GM12874 (cell line): ENCODE measurements around the gene TRMO.

Source experiments
- TF ChIP-seq, protein P1 (sequence below): IDR thresholded peaks from 2 replicates; pipeline ENCODE4 v1.5.1; 2011; ENCODE audit warnings: low read depth, mild to moderate bottlenecking, control low read depth, low read length, moderate library complexity; ENCODE audit not compliant: insufficient read depth

TRMO gene

DNA sequence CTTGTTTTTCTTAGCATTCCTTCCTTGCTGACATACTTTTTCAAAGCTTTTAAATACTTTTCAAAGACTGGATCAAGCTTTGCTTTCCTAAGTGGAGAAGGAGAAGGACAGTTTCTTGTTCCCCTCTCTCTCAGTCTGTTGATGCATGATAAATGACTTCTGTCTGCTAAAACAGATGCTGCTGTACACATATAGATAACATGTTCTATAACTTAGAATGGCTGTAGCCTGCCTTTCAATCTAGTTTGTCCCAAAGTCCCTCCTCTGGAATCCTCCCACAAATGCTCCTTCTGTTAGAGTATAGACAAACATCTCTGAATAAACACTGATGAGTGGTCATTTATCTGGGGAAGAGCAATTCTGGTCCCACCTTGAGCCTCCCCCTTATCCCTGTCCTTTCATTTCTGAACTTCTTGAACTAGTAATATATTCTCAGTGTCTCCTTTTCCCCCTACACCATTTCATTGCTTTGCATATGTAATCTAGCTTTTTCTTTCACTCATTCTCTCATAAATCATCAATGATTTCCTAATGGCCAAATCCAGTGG is 21.1 kb upstream of the TRMO start:
- TF ChIP-seq, protein P1, sequence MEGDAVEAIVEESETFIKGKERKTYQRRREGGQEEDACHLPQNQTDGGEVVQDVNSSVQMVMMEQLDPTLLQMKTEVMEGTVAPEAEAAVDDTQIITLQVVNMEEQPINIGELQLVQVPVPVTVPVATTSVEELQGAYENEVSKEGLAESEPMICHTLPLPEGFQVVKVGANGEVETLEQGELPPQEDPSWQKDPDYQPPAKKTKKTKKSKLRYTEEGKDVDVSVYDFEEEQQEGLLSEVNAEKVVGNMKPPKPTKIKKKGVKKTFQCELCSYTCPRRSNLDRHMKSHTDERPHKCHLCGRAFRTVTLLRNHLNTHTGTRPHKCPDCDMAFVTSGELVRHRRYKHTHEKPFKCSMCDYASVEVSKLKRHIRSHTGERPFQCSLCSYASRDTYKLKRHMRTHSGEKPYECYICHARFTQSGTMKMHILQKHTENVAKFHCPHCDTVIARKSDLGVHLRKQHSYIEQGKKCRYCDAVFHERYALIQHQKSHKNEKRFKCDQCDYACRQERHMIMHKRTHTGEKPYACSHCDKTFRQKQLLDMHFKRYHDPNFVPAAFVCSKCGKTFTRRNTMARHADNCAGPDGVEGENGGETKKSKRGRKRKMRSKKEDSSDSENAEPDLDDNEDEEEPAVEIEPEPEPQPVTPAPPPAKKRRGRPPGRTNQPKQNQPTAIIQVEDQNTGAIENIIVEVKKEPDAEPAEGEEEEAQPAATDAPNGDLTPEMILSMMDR: no peak

DNA sequence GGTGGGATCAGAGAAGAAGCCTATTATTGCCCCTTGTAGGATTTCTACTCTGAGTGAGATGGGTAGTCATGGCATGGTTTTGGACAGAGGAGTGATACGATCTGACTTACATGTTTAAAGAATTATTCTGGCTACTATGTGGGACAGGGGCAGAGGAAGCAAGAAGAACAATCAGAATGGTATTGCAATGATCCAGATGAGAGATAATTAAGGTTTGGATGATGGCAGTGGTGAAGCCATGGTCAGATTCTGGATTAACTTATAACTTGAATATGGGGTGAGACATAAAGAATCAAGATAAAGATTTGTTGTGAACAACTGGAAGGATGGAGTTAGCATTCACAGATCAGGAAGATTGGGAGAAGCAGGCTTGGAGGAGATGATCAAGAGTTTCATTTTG is 19.0 kb upstream of the TRMO start:
- TF ChIP-seq, protein P1: no peak

DNA sequence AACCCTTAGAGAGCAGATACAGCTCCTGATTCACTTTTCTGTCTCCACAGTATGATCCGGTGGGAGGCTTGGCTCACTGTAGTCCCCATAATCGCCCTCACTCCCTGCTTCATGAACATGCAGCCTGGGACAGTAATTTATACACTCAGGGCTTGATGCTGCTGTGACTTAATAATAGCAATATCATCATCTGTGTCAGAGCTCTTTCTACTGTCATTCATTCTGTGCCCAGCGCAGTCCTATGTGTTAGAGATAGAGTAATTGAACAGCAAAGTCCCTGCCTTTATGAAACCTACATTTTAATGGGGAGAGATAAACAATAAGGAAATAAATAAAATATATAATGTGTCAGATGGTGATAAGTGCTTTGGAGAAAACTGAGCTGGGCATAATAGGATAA is 18.4 kb upstream of the TRMO start:
- TF ChIP-seq, protein P1: no peak

DNA sequence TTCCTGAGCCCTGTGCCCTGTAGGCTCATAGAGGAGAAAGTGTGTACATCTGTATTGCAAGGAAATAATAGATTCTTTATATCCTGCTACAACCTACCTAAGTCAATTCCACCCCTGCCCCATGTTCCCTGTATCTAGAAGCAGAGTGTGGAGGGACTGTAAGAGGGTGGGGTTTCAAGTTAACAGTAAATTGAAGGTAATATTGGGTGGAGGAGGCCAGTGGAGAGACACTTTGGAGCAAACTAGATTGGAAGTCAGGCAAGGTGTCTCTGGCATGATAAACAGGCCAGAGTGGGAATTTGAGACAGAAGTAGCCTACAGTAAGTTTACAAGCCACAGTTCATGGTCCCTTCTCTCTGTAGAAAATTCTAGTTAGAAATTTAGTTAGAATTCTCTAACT is 17.9 kb upstream of the TRMO start:
- TF ChIP-seq, protein P1: no peak

DNA sequence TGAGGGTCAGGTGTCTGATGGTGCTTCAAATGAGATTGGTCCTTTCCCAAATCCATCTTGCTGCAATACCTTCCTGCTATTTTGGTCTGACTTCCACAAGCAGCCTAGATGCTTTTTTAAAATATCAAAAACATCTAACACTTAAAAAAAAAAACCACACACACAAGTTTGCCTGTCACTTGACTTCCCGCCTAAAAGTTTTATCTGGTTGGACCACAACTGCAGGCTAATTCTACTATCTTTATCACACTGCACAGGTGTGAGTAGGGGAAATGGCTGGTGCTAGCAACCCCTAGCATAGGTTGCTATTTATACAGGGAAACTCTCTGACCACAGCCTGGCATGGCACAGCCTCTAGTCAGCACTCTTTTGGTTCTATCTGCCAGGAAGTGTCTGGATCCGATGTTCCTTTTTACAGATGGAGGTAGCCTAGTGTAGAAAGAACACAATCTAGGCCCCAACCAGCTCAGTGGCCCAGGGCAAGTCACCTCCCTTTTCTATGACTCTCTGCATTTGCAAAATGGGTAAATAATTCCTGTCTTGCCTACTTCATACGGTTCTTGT is 15.9 kb upstream of the TRMO start, which contains the start of gene HEMGN:
TSS of gene HEMGN (minus strand) at position 92 of the 564 bp plus-strand sequence. CDS start at position 56, 36 bp downstream.
- TF ChIP-seq, protein P1: no peak

DNA sequence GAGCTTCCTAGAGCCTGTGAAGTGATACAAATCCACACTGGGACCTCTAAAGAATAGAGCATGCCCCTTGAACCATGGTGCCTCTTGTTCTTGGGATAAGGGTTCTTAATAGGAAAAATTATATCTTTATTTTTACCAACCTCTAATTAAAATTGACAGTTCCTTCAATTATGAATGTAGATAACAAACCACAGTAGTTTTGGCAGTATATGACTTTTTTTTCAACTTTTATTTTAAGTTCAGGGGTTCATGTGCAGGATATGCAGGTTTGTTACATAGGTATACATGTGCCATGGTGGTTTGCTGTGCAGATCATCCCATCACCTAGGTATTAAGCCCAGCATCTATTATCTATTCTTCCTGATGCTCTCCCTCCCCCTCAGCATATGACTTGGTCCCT is 14.7 kb upstream of the TRMO start:
- TF ChIP-seq, protein P1: no peak

DNA sequence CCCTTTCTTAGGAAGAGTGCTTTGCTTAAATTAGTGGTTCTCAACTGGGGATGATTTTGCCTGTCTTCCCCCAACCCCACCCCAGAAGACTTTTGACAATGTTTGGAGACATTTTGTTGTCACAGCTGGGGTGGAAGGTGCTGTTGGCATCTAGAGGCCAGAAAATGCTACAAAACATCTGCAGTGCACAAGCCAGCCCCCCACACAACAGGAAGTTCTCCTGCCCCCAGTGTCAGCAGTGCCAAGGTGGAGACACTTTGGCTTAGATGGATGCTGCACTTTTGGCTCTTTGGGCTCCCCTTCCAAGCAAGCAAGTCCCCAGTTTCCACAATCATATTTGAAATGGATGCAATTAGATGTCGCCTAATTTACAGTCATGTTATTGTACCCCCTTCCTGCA is 13.0 kb upstream of the TRMO start:
- TF ChIP-seq, protein P1: no peak
